Mucosa of rectum (tissue), 2 donors: ENCODE measurements around the gene PRMT3.
"Not testable (repeated sequence)": the region's sequence is repeated elsewhere in the genome, so short reads cannot be mapped to it uniquely, and the experiment has no call there.

Source experiments
- H3K27ac ChIP-seq, 2 donors: one replicate each; pipeline ENCODE4 v1.7.0; 2013; ENCODE audit warnings: inconsistent platforms in 2 of 2, low read depth in 2 of 2, low read length in 2 of 2
- H3K27me3 ChIP-seq, 2 donors: one replicate each; pipeline ENCODE4 v1.7.0; 2013; ENCODE audit warnings: low read length in 2 of 2; ENCODE audit not compliant: control insufficient read depth in 2 of 2, insufficient read depth in 2 of 2
- H3K36me3 ChIP-seq, 2 donors: one replicate each; pipeline ENCODE4 v1.7.0; 2013; ENCODE audit warnings: low read length in 2 of 2; ENCODE audit not compliant: control insufficient read depth in 2 of 2, insufficient read depth in 2 of 2
- H3K4me1 ChIP-seq, 2 donors: one replicate each; pipeline ENCODE4 v1.7.0; 2013; ENCODE audit warnings: low read length in 2 of 2, mild to moderate bottlenecking in 1 of 2; ENCODE audit not compliant: control insufficient read depth in 2 of 2, insufficient read depth in 2 of 2
- H3K4me3 ChIP-seq, 2 donors: one replicate each; pipeline ENCODE4 v1.7.0; 2013; ENCODE audit warnings: low read length in 2 of 2
- H3K9ac ChIP-seq, 2 donors: one replicate each; pipeline ENCODE4 v1.7.0; 2013; ENCODE audit warnings: low read length in 2 of 2, low read depth in 1 of 2, mild to moderate bottlenecking in 1 of 2
- H3K9me3 ChIP-seq, 2 donors: one replicate each; pipeline ENCODE4 v1.7.0; 2013; ENCODE audit warnings: low read length in 2 of 2; ENCODE audit not compliant: control insufficient read depth in 2 of 2
- donor health status: healthy.
- donor health status: Normal muscosa, but diverticular disease.

Gene PRMT3

GRCh38 chr11:20453657-20454316 lies 66.3 kb downstream of the PRMT3 start:
- no peak overlapping the region for H3K9ac ChIP-seq
- H3K36me3 ChIP-seq: peaks cover 0 to 5% of the 10 kb centered on the region in 2 donors
- no peaks in the 10 kb centered on the region for H3K4me1 ChIP-seq
- no peaks in the 10 kb centered on the region for H3K27me3 ChIP-seq
- H3K9me3 ChIP-seq: no peaks in the 10 kb centered on the region
- H3K27ac ChIP-seq: no peak overlapping the region
- H3K4me3 ChIP-seq: no peak overlapping the region

DNA sequence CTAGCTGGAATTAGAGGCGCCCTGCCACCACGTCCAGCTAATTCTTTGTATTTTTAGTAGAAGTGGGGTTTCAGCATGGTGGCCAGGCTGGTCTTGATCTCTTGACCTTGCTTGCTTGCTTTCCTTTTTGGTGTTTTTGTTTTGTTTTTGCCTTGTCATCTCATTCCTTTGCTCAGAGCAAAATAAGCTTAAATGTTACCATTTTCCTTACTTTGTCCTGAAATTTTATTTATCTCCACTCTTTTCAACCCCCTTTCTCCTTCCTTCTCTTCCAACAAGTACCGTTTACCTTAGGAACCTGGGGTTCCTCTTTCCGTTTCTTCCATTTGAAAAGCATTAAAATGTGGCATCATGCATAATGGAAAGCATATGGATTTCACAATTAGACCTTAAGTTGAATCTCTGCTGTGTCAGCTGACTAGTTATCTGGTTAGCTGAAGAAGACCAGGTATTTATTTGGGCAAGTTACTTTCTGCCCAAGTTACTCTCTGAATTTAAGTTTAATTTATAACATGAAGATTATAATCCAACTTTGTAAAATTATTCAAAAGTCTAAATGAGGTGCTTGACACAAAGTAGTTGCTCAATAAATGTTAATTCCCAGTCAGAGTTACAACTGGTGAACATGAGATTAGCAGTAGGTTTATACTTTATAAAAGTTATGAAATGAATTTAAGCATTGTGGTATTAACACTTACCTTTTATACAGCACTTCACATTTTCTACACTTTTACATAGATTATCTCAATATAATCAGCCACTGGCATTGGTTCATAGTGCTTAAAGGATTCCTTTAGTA lies 69.7 kb downstream of the PRMT3 start:
- Histone ChIP-seq H3K9me3 (no peaks in the 10 kb centered on the region), H3K9ac (no peak overlapping the region)

GRCh38 chr11:20457934-20458680 lies 70.6 kb downstream of the PRMT3 start:
- no peaks in the 10 kb centered on the region for H3K27me3 ChIP-seq
- no peak overlapping the region for H3K9ac ChIP-seq
- H3K27ac ChIP-seq: no peak overlapping the region
- H3K36me3 ChIP-seq: peaks cover 0 to 3% of the 10 kb centered on the region in 2 donors
- H3K4me3 ChIP-seq: no peak overlapping the region
- H3K9me3 ChIP-seq: no peaks in the 10 kb centered on the region
- no peaks in the 10 kb centered on the region for H3K4me1 ChIP-seq

More for the DNA sequence above, 69.7 kb downstream of the PRMT3 start:
- Histone ChIP-seq H3K27me3 (no peaks in the 10 kb centered on the region), H3K4me1 (no peaks in the 10 kb centered on the region), H3K27ac (no peak overlapping the region), H3K36me3 (peaks cover 0 to under 1% of the 10 kb centered on the region in 2 donors), H3K4me3 (no peak overlapping the region)

DNA sequence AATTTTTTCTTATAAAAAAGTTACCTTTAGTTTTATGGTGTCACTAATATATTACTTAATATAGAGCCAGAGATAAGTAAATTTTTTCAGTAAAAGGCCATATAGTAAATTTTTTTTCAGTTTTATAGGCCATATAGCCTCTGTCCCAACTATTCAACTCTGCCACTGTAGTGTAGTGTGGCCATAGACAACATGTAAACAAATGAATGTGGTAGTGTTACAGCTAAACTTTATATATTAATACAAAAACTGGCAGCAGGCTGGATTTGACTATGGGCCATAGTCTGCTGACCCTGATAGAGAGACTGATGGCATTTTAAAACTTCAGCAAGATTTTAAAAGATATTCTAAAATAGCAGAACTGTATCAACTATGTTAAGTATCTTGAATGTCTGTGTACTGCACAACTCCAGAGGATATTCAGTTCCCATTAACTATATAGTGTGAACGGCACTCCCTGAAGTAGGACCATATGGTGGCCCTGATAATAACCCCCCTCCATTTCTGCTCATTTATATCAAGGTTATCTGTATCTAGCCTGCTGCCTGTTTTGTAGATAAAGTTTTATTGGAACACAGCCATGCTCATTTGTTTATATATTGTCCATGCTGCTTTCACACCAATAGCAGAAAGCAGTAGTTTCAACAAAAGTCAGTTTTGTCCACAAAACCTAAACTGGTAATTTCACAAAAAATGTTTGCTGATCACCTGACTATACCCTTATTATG lies 71.6 kb downstream of the PRMT3 start:
- Histone ChIP-seq H3K4me1 (no peaks in the 10 kb centered on the region), H3K4me3 (no peak overlapping the region), H3K27me3 (no peaks in the 10 kb centered on the region), H3K9me3 (no peaks in the 10 kb centered on the region), H3K36me3 (peaks cover 0 to 3% of the 10 kb centered on the region in 2 donors), H3K27ac (no peak overlapping the region), H3K9ac (no peak overlapping the region)

DNA sequence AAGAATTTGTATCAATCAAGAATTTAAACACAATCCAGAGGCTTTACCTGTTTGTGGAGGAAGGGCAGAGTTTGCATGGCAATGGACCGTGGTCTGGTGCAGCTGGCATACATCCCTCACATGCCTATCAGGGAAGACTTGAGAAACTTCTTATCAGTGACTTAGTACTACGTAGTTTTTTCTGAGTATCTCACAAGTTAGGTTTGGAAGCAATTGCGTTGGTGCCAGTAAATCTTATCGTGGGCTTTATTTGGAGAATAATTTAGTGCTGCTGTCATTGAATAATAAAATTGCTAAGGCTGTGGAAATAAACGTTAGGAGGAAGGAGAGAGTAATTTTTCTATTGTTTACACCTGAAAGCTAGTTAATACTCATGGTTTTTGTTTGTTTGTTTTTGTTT lies 72.3 kb downstream of the PRMT3 start:
- Histone ChIP-seq H3K27me3 (no peaks in the 10 kb centered on the region), H3K9me3 (no peaks in the 10 kb centered on the region), H3K27ac (no peak overlapping the region), H3K36me3 (peaks cover 4 to 6% of the 10 kb centered on the region in 2 donors), H3K4me1 (no peaks in the 10 kb centered on the region), H3K4me3 (no peak overlapping the region), H3K9ac (no peak overlapping the region)

DNA sequence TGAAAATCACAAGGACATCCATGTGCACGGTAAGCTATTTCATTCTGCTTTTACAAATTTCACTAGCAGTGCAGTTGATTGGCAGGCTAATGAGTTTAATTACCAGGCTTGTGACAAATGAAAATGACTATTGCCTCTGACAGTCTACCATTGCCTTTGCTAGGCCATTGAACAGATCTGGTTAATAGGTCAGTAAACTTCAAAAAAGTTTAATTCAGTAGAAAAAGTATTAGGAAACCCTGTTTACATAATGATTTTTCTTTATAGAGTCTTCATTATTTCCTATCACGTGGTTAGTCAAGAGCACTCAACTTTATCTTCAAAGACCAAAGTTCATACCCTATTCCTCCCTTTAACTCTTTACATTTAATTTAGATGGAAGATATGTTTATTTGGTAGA lies 77.0 kb downstream of the PRMT3 start:
- no peaks in the 10 kb centered on the region for H3K9me3 ChIP-seq
- peaks cover 9 to 11% of the 10 kb centered on the region in 2 donors for H3K36me3 ChIP-seq

GRCh38 chr11:20467487-20468185 lies 80.1 kb downstream of the PRMT3 start:
- Histone ChIP-seq H3K4me1 (no peaks in the 10 kb centered on the region), H3K27me3 (no peaks in the 10 kb centered on the region), H3K9me3 (no peaks in the 10 kb centered on the region), H3K9ac (no peak overlapping the region), H3K4me3 (no peak overlapping the region), H3K36me3 (peaks cover 6 to 11% of the 10 kb centered on the region in 2 donors), H3K27ac (no peak overlapping the region)

More for the DNA sequence above, 77.0 kb downstream of the PRMT3 start:
- no peaks in the 10 kb centered on the region for H3K4me1 ChIP-seq
- H3K9ac ChIP-seq: no peak overlapping the region
- no peak overlapping the region for H3K27ac ChIP-seq
- H3K4me3 ChIP-seq: no peak overlapping the region
- no peaks in the 10 kb centered on the region for H3K27me3 ChIP-seq

DNA sequence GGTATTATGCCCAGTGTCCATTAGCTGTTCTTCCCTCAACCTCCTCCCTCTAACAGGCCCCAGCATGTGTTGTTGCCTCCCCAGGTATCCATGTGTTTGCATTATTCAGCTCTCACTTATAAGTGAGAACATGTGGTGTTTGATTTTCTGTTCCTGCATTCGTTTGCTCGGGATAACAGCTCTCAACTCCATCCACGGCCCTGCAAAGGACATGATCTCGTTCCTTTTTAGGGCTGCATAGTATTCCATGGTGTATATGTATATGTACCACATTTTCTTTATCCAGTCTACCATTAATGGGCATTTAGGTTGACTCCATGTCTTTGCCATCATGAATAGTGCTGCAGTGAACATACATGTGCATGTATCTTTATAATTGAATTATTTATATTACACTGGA lies 82.8 kb downstream of the PRMT3 start:
- Histone ChIP-seq H3K4me1 (no peaks in the 10 kb centered on the region), H3K27ac (no peak overlapping the region), H3K9ac (no peak overlapping the region), H3K27me3 (no peaks in the 10 kb centered on the region), H3K4me3 (no peak overlapping the region), H3K9me3 (no peaks in the 10 kb centered on the region), H3K36me3 (peaks cover 4 to 7% of the 10 kb centered on the region in 2 donors)

DNA sequence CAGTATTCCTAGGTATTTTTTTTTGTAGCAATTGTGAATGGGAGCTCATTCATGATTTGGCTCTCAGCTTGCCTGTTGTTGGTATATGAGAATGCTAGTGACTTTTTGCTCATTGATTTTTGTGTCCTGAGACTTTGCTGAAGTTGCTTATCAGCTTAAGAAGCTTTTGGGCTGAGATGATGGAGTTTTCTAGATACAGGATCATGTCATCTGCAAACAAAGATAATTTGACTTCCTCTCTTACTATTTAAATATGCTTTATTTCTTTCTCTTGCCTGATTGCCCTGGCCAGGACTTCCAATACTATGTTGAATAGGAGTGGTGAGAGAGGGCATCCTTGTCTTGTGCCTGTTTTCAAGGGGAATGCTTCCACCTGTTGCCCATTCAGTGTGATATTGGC lies 84.4 kb downstream of the PRMT3 start:
- not testable (repeated sequence) for H3K36me3 ChIP-seq, H3K9me3 ChIP-seq, H3K9ac ChIP-seq, H3K27ac ChIP-seq, H3K4me1 ChIP-seq, H3K27me3 ChIP-seq, H3K4me3 ChIP-seq
